ENCODE measurements around the gene ST3GAL3. TPM values are rescaled to one million over a fixed set of nuclear protein-coding genes. Genes with fewer than 3 reads are reported as not detected.

ST3GAL3 gene
- total and polyA plus RNA-seq, 2 experiments from 2014 or later: 6.2 to 6.3 TPM

DNA sequence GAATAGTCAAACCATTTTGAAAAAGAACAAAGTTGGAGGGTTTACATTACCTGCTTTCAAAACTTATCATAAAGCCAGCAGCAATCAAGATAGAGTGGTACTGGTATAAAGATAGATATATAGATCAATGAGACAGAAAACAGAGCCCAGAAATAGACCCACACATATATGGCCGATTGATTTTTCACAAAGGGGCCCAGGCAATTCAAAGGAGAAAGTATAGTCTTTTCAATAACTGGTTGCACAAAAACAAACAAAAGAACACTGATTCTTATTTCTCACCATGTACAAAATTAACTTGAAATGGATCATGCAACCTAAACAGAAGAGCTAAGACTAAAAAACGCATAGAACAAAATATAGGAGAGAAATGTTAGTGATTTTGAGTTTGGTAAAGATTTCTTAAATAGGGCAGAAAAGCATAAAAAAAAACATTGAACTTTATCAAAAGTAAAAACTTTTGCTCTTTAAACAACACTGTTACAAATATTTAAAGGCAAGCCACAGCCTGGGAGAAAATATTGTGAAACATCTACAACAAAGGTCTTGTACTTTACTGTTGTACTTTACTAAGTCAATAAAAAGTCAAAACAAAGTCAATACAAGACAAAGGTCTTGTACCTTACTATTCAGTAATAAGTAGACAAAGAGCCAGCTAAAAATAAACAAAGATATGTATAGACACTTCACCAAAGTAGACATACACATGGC is 50.2 kb downstream of the ST3GAL3 start:
- TF ChIP-seq EZH2phosphoT487 (IDR thresholded peaks at IDR 0.05; ENCODE audit: low read depth, severe bottlenecking, unreplicated experiment) (no peak), EZH2 (IDR thresholded peaks at IDR 0.05; ENCODE audit: borderline replicate concordance) (no peak)
- TF ChIP-seq, protein P1, sequence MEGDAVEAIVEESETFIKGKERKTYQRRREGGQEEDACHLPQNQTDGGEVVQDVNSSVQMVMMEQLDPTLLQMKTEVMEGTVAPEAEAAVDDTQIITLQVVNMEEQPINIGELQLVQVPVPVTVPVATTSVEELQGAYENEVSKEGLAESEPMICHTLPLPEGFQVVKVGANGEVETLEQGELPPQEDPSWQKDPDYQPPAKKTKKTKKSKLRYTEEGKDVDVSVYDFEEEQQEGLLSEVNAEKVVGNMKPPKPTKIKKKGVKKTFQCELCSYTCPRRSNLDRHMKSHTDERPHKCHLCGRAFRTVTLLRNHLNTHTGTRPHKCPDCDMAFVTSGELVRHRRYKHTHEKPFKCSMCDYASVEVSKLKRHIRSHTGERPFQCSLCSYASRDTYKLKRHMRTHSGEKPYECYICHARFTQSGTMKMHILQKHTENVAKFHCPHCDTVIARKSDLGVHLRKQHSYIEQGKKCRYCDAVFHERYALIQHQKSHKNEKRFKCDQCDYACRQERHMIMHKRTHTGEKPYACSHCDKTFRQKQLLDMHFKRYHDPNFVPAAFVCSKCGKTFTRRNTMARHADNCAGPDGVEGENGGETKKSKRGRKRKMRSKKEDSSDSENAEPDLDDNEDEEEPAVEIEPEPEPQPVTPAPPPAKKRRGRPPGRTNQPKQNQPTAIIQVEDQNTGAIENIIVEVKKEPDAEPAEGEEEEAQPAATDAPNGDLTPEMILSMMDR (IDR thresholded peaks at IDR 0.05; ENCODE audit: poor library complexity): no peak
- no peaks in the 10 kb centered on the region for H3K9me2 ChIP-seq (replicated peaks; ENCODE audit: insufficient read depth)
- H3K9me3 ChIP-seq (ENCODE audit: low read depth): no peaks in the 10 kb centered on the region
- DNase-seq (ENCODE audit: low spot score): no peak
- no peaks in the 10 kb centered on the region for H3K36me3 ChIP-seq (replicated peaks; ENCODE audit: insufficient read depth, low read depth)
- no peak overlapping the region for H2AFZ ChIP-seq
- H3K27ac ChIP-seq: no peak overlapping the region
- 88% methylated on average over 2 of the region's 2 CpGs for WGBS (ENCODE audit: low lambda C conversion rate, missing lambda C conversion rate)
- H3K4me1 ChIP-seq (ENCODE audit: insufficient read depth): no peaks in the 10 kb centered on the region
- H4K20me1 ChIP-seq (ENCODE audit: insufficient read depth, poor library complexity, severe bottlenecking): no peaks in the 10 kb centered on the region
- no peaks in the 10 kb centered on the region for H3K79me2 ChIP-seq
- H3K27me3 ChIP-seq: no peaks in the 10 kb centered on the region
- H3K4me3 ChIP-seq: no peak overlapping the region
- peak overlapping the region; percentile 16 for H3K4me2 ChIP-seq

DNA sequence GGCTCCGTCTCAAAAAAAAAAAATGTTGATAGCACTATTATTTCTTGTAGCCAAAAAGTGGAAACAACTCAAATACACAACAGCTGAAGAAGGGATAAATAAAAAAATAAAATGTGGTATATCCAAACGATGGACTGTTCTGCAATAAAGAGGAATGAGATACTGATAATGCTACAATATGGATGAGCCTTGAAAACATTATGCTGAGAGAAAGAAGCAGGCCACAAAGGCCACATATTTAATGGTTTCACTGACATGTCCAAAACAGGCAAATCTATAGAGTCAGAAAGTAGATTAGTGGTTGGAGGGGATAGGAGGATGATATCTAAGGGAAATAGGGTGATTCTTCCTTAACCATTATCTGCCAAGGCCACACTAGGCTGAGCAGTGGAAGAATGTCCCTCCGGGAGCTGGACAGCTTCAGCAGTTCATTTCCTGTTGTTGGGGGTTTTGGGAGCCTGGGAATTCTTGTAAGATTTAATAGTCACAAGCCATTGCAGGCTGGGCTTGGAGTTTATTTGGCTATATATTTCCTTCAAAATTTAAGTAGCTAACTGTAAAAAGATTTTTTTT is 53.5 kb downstream of the ST3GAL3 start:
- TF ChIP-seq EZH2phosphoT487 (IDR thresholded peaks at IDR 0.05; ENCODE audit: low read depth, severe bottlenecking, unreplicated experiment) (no peak), EZH2 (IDR thresholded peaks at IDR 0.05; ENCODE audit: borderline replicate concordance) (no peak)
- TF ChIP-seq, protein P1 (IDR thresholded peaks at IDR 0.05; ENCODE audit: poor library complexity): no peak
- no peaks in the 10 kb centered on the region for H4K20me1 ChIP-seq (ENCODE audit: insufficient read depth, poor library complexity, severe bottlenecking)
- no peaks in the 10 kb centered on the region for H3K4me1 ChIP-seq (ENCODE audit: insufficient read depth)
- no peaks in the 10 kb centered on the region for H3K9me2 ChIP-seq (replicated peaks; ENCODE audit: insufficient read depth)
- no peak overlapping the region for H3K27ac ChIP-seq
- H3K4me2 ChIP-seq: no peak overlapping the region
- 80% methylated on average over 3 of the region's 3 CpGs for WGBS (ENCODE audit: low lambda C conversion rate, missing lambda C conversion rate)
- H3K27me3 ChIP-seq: no peaks in the 10 kb centered on the region
- H3K79me2 ChIP-seq: no peaks in the 10 kb centered on the region
- H2AFZ ChIP-seq: no peak overlapping the region
- no peak overlapping the region for H3K4me3 ChIP-seq
- H3K36me3 ChIP-seq (replicated peaks; ENCODE audit: insufficient read depth, low read depth): no peaks in the 10 kb centered on the region
- no peaks in the 10 kb centered on the region for H3K9me3 ChIP-seq (ENCODE audit: low read depth)
- DNase-seq (ENCODE audit: low spot score): no peak

DNA sequence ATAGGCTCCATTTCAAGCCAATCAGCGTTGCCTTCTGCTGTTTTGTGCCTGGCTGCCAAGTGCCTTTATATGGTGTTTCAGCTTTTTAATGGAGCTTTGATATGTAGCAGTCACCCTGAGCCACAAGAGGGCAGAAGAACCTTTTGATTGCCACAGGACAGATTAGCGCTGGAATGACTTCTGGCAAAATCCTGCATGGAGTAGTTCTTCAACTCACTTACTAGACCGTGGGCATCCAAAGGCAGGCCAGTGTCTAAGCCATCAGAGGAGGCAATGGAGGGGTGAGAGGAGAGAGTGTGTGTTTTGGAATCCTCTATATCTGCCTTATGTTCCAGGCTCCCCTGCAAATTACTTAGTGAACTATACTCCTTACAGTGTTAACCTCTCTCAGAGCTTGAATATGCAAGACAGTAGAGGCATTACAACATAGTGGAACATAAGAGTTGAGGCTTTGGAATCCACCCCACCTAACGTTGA is 56.2 kb downstream of the ST3GAL3 start:
- no peaks in the 10 kb centered on the region for H3K36me3 ChIP-seq (replicated peaks; ENCODE audit: insufficient read depth, low read depth)
- H3K9me2 ChIP-seq (replicated peaks; ENCODE audit: insufficient read depth): no peaks in the 10 kb centered on the region
- DNase-seq (ENCODE audit: low spot score): peak; percentile 87
- H4K20me1 ChIP-seq (ENCODE audit: insufficient read depth, poor library complexity, severe bottlenecking): no peaks in the 10 kb centered on the region
- no peak overlapping the region for H3K4me2 ChIP-seq
- no peak overlapping the region for H2AFZ ChIP-seq
- no peaks in the 10 kb centered on the region for H3K9me3 ChIP-seq (ENCODE audit: low read depth)
- no peak overlapping the region for H3K4me3 ChIP-seq
- H3K79me2 ChIP-seq: no peaks in the 10 kb centered on the region
- no peaks in the 10 kb centered on the region for H3K27me3 ChIP-seq
- WGBS (ENCODE audit: low lambda C conversion rate, missing lambda C conversion rate): 5% methylated on average over 4 of the region's 4 CpGs
- peaks cover 10% of the 10 kb centered on the region for H3K4me1 ChIP-seq (ENCODE audit: insufficient read depth)
- TF ChIP-seq, protein P1 (IDR thresholded peaks at IDR 0.05; ENCODE audit: poor library complexity): peak; percentile 93
- TF ChIP-seq EZH2 (IDR thresholded peaks at IDR 0.05; ENCODE audit: borderline replicate concordance): no peak
- no peak overlapping the region for H3K27ac ChIP-seq

Measured in hepatocyte (in vitro differentiated cells).